Measurements from ENCODE around the gene FAM72D. TPM values are rescaled to one million over a fixed set of nuclear protein-coding genes. Genes with fewer than 3 reads are reported as not detected.
A peak's percentile ranks its signal among the peaks of the same experiment; 100 is the strongest.
"Not testable (repeated sequence)": the region's sequence is repeated elsewhere in the genome, so short reads cannot be mapped to it uniquely, and the experiment has no call there.

Gene FAM72D
- total RNA-seq, 1 donor from 2014 or later, result 0.61 TPM

- not testable (repeated sequence) for H3K9me3 Mint-ChIP-seq (ENCODE audit: unreplicated experiment); H3K4me3 Mint-ChIP-seq (ENCODE audit: unreplicated experiment); H3K27ac Mint-ChIP-seq (ENCODE audit: unreplicated experiment); DNase-seq; H3K36me3 Mint-ChIP-seq (ENCODE audit: unreplicated experiment); H3K27me3 Mint-ChIP-seq (ENCODE audit: unreplicated experiment); H3K4me1 Mint-ChIP-seq (ENCODE audit: low read depth, unreplicated experiment)
Measured at GRCh38 chr1:145128697-145129469, 33.1 kb downstream of the FAM72D start.

GRCh38 chr1:145134476-145134875 is 38.7 kb downstream of the FAM72D start:
- H3K27me3 Mint-ChIP-seq (ENCODE audit: unreplicated experiment); H3K36me3 Mint-ChIP-seq (ENCODE audit: unreplicated experiment); H3K4me3 Mint-ChIP-seq (ENCODE audit: unreplicated experiment); H3K4me1 Mint-ChIP-seq (ENCODE audit: low read depth, unreplicated experiment); H3K27ac Mint-ChIP-seq (ENCODE audit: unreplicated experiment); DNase-seq; H3K9me3 Mint-ChIP-seq (ENCODE audit: unreplicated experiment): not testable (repeated sequence)

- not testable (repeated sequence) for H3K4me3 Mint-ChIP-seq (ENCODE audit: unreplicated experiment)
Measured at GRCh38 chr1:145140549-145140948, 44.8 kb downstream of the FAM72D start.

GRCh38 chr1:145144264-145144913 is 48.6 kb downstream of the FAM72D start:
- not testable (repeated sequence) for H3K27me3 Mint-ChIP-seq (ENCODE audit: unreplicated experiment); H3K4me3 Mint-ChIP-seq (ENCODE audit: unreplicated experiment); H3K4me1 Mint-ChIP-seq (ENCODE audit: low read depth, unreplicated experiment)

More at GRCh38 chr1:145140549-145140948, 44.8 kb downstream of the FAM72D start:
- not testable (repeated sequence) for H3K4me1 Mint-ChIP-seq (ENCODE audit: low read depth, unreplicated experiment); H3K27ac Mint-ChIP-seq (ENCODE audit: unreplicated experiment); H3K36me3 Mint-ChIP-seq (ENCODE audit: unreplicated experiment); H3K9me3 Mint-ChIP-seq (ENCODE audit: unreplicated experiment); DNase-seq; H3K27me3 Mint-ChIP-seq (ENCODE audit: unreplicated experiment)

GRCh38 chr1:145146308-145146707 is 50.5 kb downstream of the FAM72D start:
- not testable (repeated sequence) for H3K36me3 Mint-ChIP-seq (ENCODE audit: unreplicated experiment); H3K27ac Mint-ChIP-seq (ENCODE audit: unreplicated experiment); H3K4me1 Mint-ChIP-seq (ENCODE audit: low read depth, unreplicated experiment); H3K9me3 Mint-ChIP-seq (ENCODE audit: unreplicated experiment); H3K27me3 Mint-ChIP-seq (ENCODE audit: unreplicated experiment); H3K4me3 Mint-ChIP-seq (ENCODE audit: unreplicated experiment); DNase-seq

More at GRCh38 chr1:145144264-145144913, 48.6 kb downstream of the FAM72D start:
- not testable (repeated sequence) for H3K9me3 Mint-ChIP-seq (ENCODE audit: unreplicated experiment); DNase-seq; H3K27ac Mint-ChIP-seq (ENCODE audit: unreplicated experiment); H3K36me3 Mint-ChIP-seq (ENCODE audit: unreplicated experiment)

- not testable (repeated sequence) for H3K27me3 Mint-ChIP-seq (ENCODE audit: unreplicated experiment); H3K27ac Mint-ChIP-seq (ENCODE audit: unreplicated experiment); H3K4me3 Mint-ChIP-seq (ENCODE audit: unreplicated experiment); H3K9me3 Mint-ChIP-seq (ENCODE audit: unreplicated experiment); H3K36me3 Mint-ChIP-seq (ENCODE audit: unreplicated experiment); DNase-seq; H3K4me1 Mint-ChIP-seq (ENCODE audit: low read depth, unreplicated experiment)
Measured at GRCh38 chr1:145147172-145147571, 51.4 kb downstream of the FAM72D start.

- H3K27ac Mint-ChIP-seq (ENCODE audit: unreplicated experiment); H3K27me3 Mint-ChIP-seq (ENCODE audit: unreplicated experiment); H3K9me3 Mint-ChIP-seq (ENCODE audit: unreplicated experiment); H3K36me3 Mint-ChIP-seq (ENCODE audit: unreplicated experiment); H3K4me1 Mint-ChIP-seq (ENCODE audit: low read depth, unreplicated experiment); H3K4me3 Mint-ChIP-seq (ENCODE audit: unreplicated experiment); DNase-seq: not testable (repeated sequence)
Measured at GRCh38 chr1:145155421-145155820, 59.6 kb downstream of the FAM72D start.

GRCh38 chr1:145155873-145156272 is 60.1 kb downstream of the FAM72D start:
- not testable (repeated sequence) for H3K36me3 Mint-ChIP-seq (ENCODE audit: unreplicated experiment); H3K27me3 Mint-ChIP-seq (ENCODE audit: unreplicated experiment); H3K9me3 Mint-ChIP-seq (ENCODE audit: unreplicated experiment); H3K27ac Mint-ChIP-seq (ENCODE audit: unreplicated experiment); DNase-seq; H3K4me1 Mint-ChIP-seq (ENCODE audit: low read depth, unreplicated experiment)
- H3K4me3 Mint-ChIP-seq (ENCODE audit: unreplicated experiment), result peak overlapping the region; percentile 68

- H3K36me3 Mint-ChIP-seq (ENCODE audit: unreplicated experiment), result not testable (repeated sequence)
Measured at GRCh38 chr1:145156891-145157610, 61.3 kb downstream of the FAM72D start.

GRCh38 chr1:145157715-145158114 is 61.9 kb downstream of the FAM72D start:
- H3K27ac Mint-ChIP-seq (ENCODE audit: unreplicated experiment); H3K4me1 Mint-ChIP-seq (ENCODE audit: low read depth, unreplicated experiment); H3K9me3 Mint-ChIP-seq (ENCODE audit: unreplicated experiment); H3K4me3 Mint-ChIP-seq (ENCODE audit: unreplicated experiment); DNase-seq; H3K36me3 Mint-ChIP-seq (ENCODE audit: unreplicated experiment); H3K27me3 Mint-ChIP-seq (ENCODE audit: unreplicated experiment): not testable (repeated sequence)

More at GRCh38 chr1:145156891-145157610, 61.3 kb downstream of the FAM72D start:
- not testable (repeated sequence) for H3K4me1 Mint-ChIP-seq (ENCODE audit: low read depth, unreplicated experiment); H3K9me3 Mint-ChIP-seq (ENCODE audit: unreplicated experiment); H3K27me3 Mint-ChIP-seq (ENCODE audit: unreplicated experiment)
- Mint-ChIP-seq H3K27ac (ENCODE audit: unreplicated experiment) (peak overlapping the region; percentile 93), H3K4me3 (ENCODE audit: unreplicated experiment) (peak overlapping the region; percentile 88)
- DNase-seq, result peak; percentile 40

- H3K9me3 Mint-ChIP-seq (ENCODE audit: unreplicated experiment); H3K4me1 Mint-ChIP-seq (ENCODE audit: low read depth, unreplicated experiment); H3K27ac Mint-ChIP-seq (ENCODE audit: unreplicated experiment); H3K36me3 Mint-ChIP-seq (ENCODE audit: unreplicated experiment); DNase-seq; H3K27me3 Mint-ChIP-seq (ENCODE audit: unreplicated experiment); H3K4me3 Mint-ChIP-seq (ENCODE audit: unreplicated experiment): not testable (repeated sequence)
Measured at GRCh38 chr1:145161046-145161752, 65.4 kb downstream of the FAM72D start.
